ENCODE results near the gene IGFBP7.

Gene IGFBP7

GRCh38 chr4:57109847-57110639 is at the start of gene IGFBP7:
Gene IGFBP7 (minus strand): TSS chr4:57110385. CDS start chr4:57110351, 34 bp downstream.
- DNase-seq (ENCODE audit: low read depth), result no peak

GRCh38 chr4:57159866-57160265 is 49.7 kb upstream of the IGFBP7 start:
- DNase-seq (ENCODE audit: low read depth), result no peak

GRCh38 chr4:57158762-57159161 is 48.6 kb upstream of the IGFBP7 start:
- DNase-seq (ENCODE audit: low read depth), result no peak

GRCh38 chr4:57158221-57158620 is 48.0 kb upstream of the IGFBP7 start:
- no peak for DNase-seq (ENCODE audit: low read depth)

- no peak for DNase-seq (ENCODE audit: low read depth)
These were observed 47.5 kb upstream of the IGFBP7 start for GRCh38 chr4:57157596-57158137.

- no peak for DNase-seq (ENCODE audit: low read depth)
These were observed 46.2 kb upstream of the IGFBP7 start for GRCh38 chr4:57156242-57156990.

GRCh38 chr4:57154926-57155325 is 44.7 kb upstream of the IGFBP7 start:
- no peak for DNase-seq (ENCODE audit: low read depth)

GRCh38 chr4:57154191-57154590 is 44.0 kb upstream of the IGFBP7 start:
- no peak for DNase-seq (ENCODE audit: low read depth)

- no peak for DNase-seq (ENCODE audit: low read depth)
These were observed 43.0 kb upstream of the IGFBP7 start for GRCh38 chr4:57153207-57153606.

- DNase-seq (ENCODE audit: low read depth), result no peak
These were observed 41.3 kb upstream of the IGFBP7 start for GRCh38 chr4:57151481-57151880.

- DNase-seq (ENCODE audit: low read depth), result no peak
These were observed 39.6 kb upstream of the IGFBP7 start for GRCh38 chr4:57149833-57150232.

GRCh38 chr4:57148831-57149505 is 38.8 kb upstream of the IGFBP7 start:
- DNase-seq (ENCODE audit: low read depth), result no peak

- no peak for DNase-seq (ENCODE audit: low read depth)
These were observed 38.0 kb upstream of the IGFBP7 start for GRCh38 chr4:57148177-57148576.

GRCh38 chr4:57147335-57148060 is 37.3 kb upstream of the IGFBP7 start:
- DNase-seq (ENCODE audit: low read depth), result no peak

GRCh38 chr4:57146444-57146843 is 36.3 kb upstream of the IGFBP7 start:
- DNase-seq (ENCODE audit: low read depth), result no peak

- DNase-seq (ENCODE audit: low read depth), result no peak
These were observed 34.3 kb upstream of the IGFBP7 start for GRCh38 chr4:57144466-57144865.

GRCh38 chr4:57139783-57140182 is 29.6 kb upstream of the IGFBP7 start:
- no peak for DNase-seq (ENCODE audit: low read depth)

GRCh38 chr4:57137261-57137660 is 27.1 kb upstream of the IGFBP7 start:
- peak; percentile 66 for DNase-seq (ENCODE audit: low read depth)

- peak; percentile 67 for DNase-seq (ENCODE audit: low read depth)
These were observed 26.1 kb upstream of the IGFBP7 start for GRCh38 chr4:57136281-57136680.

GRCh38 chr4:57132743-57133137 is 22.6 kb upstream of the IGFBP7 start:
- no peak for DNase-seq (ENCODE audit: low read depth)

GRCh38 chr4:57131849-57132742 is 21.9 kb upstream of the IGFBP7 start:
- DNase-seq (ENCODE audit: low read depth), result no peak

Data from HS-27A (cell line).